DOHH2 (cell line): ENCODE data around the gene PES1.

Source experiments
- CTCF ChIP-seq: fragments of 200-600 bp; sonication (generic); IDR thresholded peaks from one replicate; pipeline ENCODE4 v1.5.1; 2014; ENCODE audit warnings: antibody characterized with exemption, mild to moderate bottlenecking, low read depth, low read length; ENCODE audit not compliant: poor library complexity, severe bottlenecking
- EZH2phosphoT487 ChIP-seq: fragments of 200-600 bp; sonication (generic); IDR thresholded peaks from 2 replicates; pipeline ENCODE4 v1.6.1; 2017; ENCODE audit warnings: borderline replicate concordance, mild to moderate bottlenecking, antibody characterized with exemption, low read length, moderate library complexity, mixed read lengths

GRCh38 chr22:30626413-30626812 lies 34.7 kb upstream of the PES1 start:
- TF ChIP-seq CTCF (no peak), EZH2phosphoT487 (no peak)
